Heart left ventricle (tissue), 16 donors: ENCODE data around the gene CNTN5. TPM values are rescaled to one million over a fixed set of nuclear protein-coding genes. Genes with fewer than 3 reads are reported as not detected.
A peak's percentile ranks its signal among the peaks of the same experiment; 100 is the strongest.

Source experiments
- ATAC-seq, 4 donors: fragments of 200-7000 bp; cut with Tn5 transposase; one replicate each; pipeline ENCODE4 v1.9.1; 2020 to 2022; ENCODE audit warnings: moderate library complexity in 4 of 4, mild to moderate bottlenecking in 3 of 4, moderate number of reproducible peaks in 1 of 4
- DNase-seq, 5 donors: peaks; one replicate each; pipeline ENCODE4 v3.0.0-alpha.2; 2020
- H3K27ac ChIP-seq, 12 donors: fragments of 200-600 bp; sonication (generic) in 4 of 12; one replicate each; pipeline versions ENCODE4 v1.5.0 to v1.8.0; 2016 to 2022; ENCODE audit warnings: mild to moderate bottlenecking in 2 of 12
- H3K27me3 ChIP-seq, 9 donors: fragments of 200-600 bp; sonication (generic) in 2 of 9; one replicate each; pipeline versions ENCODE4 v1.5.1 to v1.8.0; 2016 to 2022; ENCODE audit warnings: mild to moderate bottlenecking in 3 of 9
- H3K36me3 ChIP-seq, 9 donors: fragments of 200-600 bp; sonication (generic) in 2 of 9; one replicate each; pipeline versions ENCODE4 v1.5.0 to v1.8.0; 2018 to 2022; ENCODE audit warnings: mild to moderate bottlenecking in 2 of 9
- H3K4me1 ChIP-seq, 12 donors: fragments of 200-600 bp; sonication (generic) in 4 of 12; one replicate each; pipeline versions ENCODE4 v1.5.0 to v1.8.0; 2016 to 2022; ENCODE audit warnings: mild to moderate bottlenecking in 3 of 12
- H3K4me3 ChIP-seq, 12 donors: fragments of 200-600 bp; sonication (generic) in 4 of 12; one replicate each; pipeline versions ENCODE4 v1.5.0 to v1.8.0; 2017 to 2022; ENCODE audit warnings: mild to moderate bottlenecking in 9 of 12, moderate library complexity in 4 of 12
- H3K9me3 ChIP-seq, 12 donors: fragments of 200-600 bp; sonication (generic) in 4 of 12; one replicate each; pipeline versions ENCODE4 v1.5.0 to v1.8.0; 2016 to 2022; ENCODE audit warnings: mild to moderate bottlenecking in 1 of 12
- POLR2A ChIP-seq, 2 donors: fragments of 450-650 bp; IDR thresholded peaks; one replicate each; pipeline ENCODE4 v1.6.1; 2017; ENCODE audit warnings: antibody characterized with exemption in 2 of 2, mild to moderate bottlenecking in 2 of 2, moderate library complexity in 2 of 2
- WGBS, 4 donors: extraction: QIAGEN DNeasy Blood & Tissue Kit in 2 of 4; methylation state at CpG; one replicate each; pipeline versions ENCODE4 v1.1.5 to v1.1.7; 2013 to 2018; 5-methylcytosine and 5-hydroxymethylcytosine counted together
- intact Hi-C, 10 donors: fragments of 100-400 bp; cut with DNase I; formaldehyde crosslinking; loops; one replicate each; pipeline versions ENCODE4 v1.11.1 to v1.14.2; 2022
- polyA plus RNA-seq, 2 donors: library from polyadenylated mRNA; stranded (reverse); fragments of 200-250 nt; gene quantifications; one replicate each; pipeline ENCODE4 v1.2.3, GENCODE V29; 2013
- total RNA-seq, 9 donors: library from RNA; depleted of rRNA in 2 of 9; stranded (reverse); fragments of >200 nt in 2 of 9; fragmentation: NEBNext Ultra II Directional in 3 of 9; extraction: Animal tissue kit (Norgen Biotek cat#: 25700) in 3 of 9; gene quantifications; one replicate each; pipeline versions ENCODE4 v1.1.0 to v1.2.4, GENCODE V29; 2016 to 2023
- TF ChIP-seq, protein P1 (sequence below), 12 donors: fragments of 200-600 bp; sonication (generic) in 4 of 12; IDR thresholded peaks; one replicate each; pipeline versions ENCODE4 v1.5.0 to v1.8.0; 2018 to 2022; ENCODE audit warnings: antibody characterized with exemption in 12 of 12, mild to moderate bottlenecking in 5 of 12
- donor health status: ischemic (EF 13 %, LVEDD 7.1; RV severe dilation, severe dysfunction).
- donor health status: healthy with polysubstance abuse.
- donor health status: DM: no; HTN: yes; CAD: no.
- donor health status: DM: no; HTN: no; CAD: no.
- donor health status: ischemic (EF 25% LVEDD 6.9; RV normal size, moderate dysfunction).
- donor health status: ischemic (EF 25% LVEDD 5.7; RV mildly dilated, moderate dysfunction).
- donor health status: healthy.
- donor health status: DM: yes; HTN: yes; CAD: no.
- donor health status: ischemic (EF 35%, LVEDD 5.7; RV mildly dilated, moderate dysfunction).
- donor health status: nonischemic (EF 11% LVEDD 7.7; RV severe dilation, severe dysfunction).
- donor health status: DM: yes; HTN: yes; CAD: no.
- donor health status: PGD.
- donor health status: ischemic (EF 29% LVEDD 5.4; RV normal size, mild dysfunction).
- donor health status: nonischemic (EF 23%, LVEDD 6.1; RV moderate dilation, normal function).

The CNTN5 gene
- total and polyA plus RNA-seq, 11 donors: 0.11 to 0.16 TPM; not detected in 9

GRCh38 chr11:100397401-100397800 lies 1376.7 kb downstream of the CNTN5 start:
- ATAC-seq (no peak), DNase-seq (no peak)
- Histone ChIP-seq H3K4me1 (no peaks in the 10 kb centered on the region), H3K9me3 (peaks cover 0 to 10% (median 0%) of the 10 kb centered on the region in 12 donors), H3K4me3 (no peak overlapping the region), H3K36me3 (no peaks in the 10 kb centered on the region), H3K27ac (no peak overlapping the region), H3K27me3 (no peaks in the 10 kb centered on the region)
- TF ChIP-seq, protein P1, sequence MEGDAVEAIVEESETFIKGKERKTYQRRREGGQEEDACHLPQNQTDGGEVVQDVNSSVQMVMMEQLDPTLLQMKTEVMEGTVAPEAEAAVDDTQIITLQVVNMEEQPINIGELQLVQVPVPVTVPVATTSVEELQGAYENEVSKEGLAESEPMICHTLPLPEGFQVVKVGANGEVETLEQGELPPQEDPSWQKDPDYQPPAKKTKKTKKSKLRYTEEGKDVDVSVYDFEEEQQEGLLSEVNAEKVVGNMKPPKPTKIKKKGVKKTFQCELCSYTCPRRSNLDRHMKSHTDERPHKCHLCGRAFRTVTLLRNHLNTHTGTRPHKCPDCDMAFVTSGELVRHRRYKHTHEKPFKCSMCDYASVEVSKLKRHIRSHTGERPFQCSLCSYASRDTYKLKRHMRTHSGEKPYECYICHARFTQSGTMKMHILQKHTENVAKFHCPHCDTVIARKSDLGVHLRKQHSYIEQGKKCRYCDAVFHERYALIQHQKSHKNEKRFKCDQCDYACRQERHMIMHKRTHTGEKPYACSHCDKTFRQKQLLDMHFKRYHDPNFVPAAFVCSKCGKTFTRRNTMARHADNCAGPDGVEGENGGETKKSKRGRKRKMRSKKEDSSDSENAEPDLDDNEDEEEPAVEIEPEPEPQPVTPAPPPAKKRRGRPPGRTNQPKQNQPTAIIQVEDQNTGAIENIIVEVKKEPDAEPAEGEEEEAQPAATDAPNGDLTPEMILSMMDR (IDR thresholded peaks at IDR 0.05): no peak
- TF ChIP-seq POLR2A (IDR thresholded peaks at IDR 0.05): no peak
- 90 to 93% (median 92%) methylated on average over 3 of the region's 3 CpGs for WGBS, 4 donors
- intact Hi-C loops: no loop called here

DNA sequence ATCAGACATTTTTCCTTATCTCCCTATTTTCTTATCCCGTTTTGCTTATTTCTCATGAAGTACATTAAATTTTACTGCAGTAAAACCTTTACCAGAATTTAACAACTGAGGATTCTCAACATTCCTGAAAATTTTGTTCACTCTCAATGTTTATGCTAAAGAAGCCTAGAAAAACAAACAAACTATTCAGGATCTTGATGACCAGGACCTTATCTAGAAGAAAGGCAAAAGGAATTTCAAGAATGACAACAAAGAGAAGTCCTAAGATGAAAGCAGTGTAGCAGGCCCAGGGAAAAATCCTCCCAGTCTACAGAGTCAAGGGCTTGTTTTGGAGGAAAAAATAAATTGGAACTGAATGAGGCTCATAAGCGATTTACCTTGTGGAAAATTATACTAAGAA lies 1383.1 kb downstream of the CNTN5 start:
- DNase-seq: no peak
- no peaks in the 10 kb centered on the region for H3K36me3 ChIP-seq
- no peak for ATAC-seq
- intact Hi-C loops: no loop called here
- no peaks in the 10 kb centered on the region for H3K4me1 ChIP-seq
- WGBS, 4 donors: 31 to 43% (median 36%) methylated on average over 2 of the region's 2 CpGs
- no peak overlapping the region for H3K4me3 ChIP-seq
- no peak overlapping the region for H3K27ac ChIP-seq
- TF ChIP-seq, protein P1 (IDR thresholded peaks at IDR 0.05): no peak
- TF ChIP-seq POLR2A (IDR thresholded peaks at IDR 0.05): no peak
- no peaks in the 10 kb centered on the region for H3K27me3 ChIP-seq
- H3K9me3 ChIP-seq: peaks cover 0 to 23% (median 0%) of the 10 kb centered on the region in 12 donors

DNA sequence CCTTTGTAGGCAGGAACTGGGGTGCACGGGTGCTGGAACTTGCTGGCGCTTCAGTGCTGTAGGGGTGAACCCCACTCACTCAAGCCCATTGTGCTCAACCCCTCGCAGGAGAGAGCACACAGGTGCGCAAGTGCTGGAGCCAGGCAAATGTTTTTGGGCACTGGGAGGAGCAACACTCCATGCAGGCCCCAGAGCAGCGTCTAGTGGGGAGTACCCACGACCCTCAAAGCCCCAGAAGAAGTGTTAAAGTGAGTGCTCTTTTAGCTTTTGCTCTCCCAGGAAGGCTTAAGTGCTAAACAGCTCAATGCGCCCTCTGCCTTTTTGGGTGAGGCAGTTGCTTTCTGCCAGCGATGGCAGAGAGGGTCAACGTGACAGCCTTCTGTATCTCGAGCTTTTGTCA lies 1384.2 kb downstream of the CNTN5 start:
- TF ChIP-seq POLR2A (IDR thresholded peaks at IDR 0.05): no peak
- TF ChIP-seq, protein P1 (IDR thresholded peaks at IDR 0.05): no peak
- no peaks in the 10 kb centered on the region for H3K4me1 ChIP-seq
- ATAC-seq: no peak
- no peak overlapping the region for H3K27ac ChIP-seq
- H3K36me3 ChIP-seq: no peaks in the 10 kb centered on the region
- H3K9me3 ChIP-seq: peaks cover 0 to 23% (median 0%) of the 10 kb centered on the region in 12 donors
- intact Hi-C loops: no loop called here
- H3K27me3 ChIP-seq: no peaks in the 10 kb centered on the region
- WGBS, 4 donors: 77 to 89% (median 82%) methylated on average over 10 of the region's 10 CpGs
- DNase-seq: peak in 1 of 5 donors; percentile 31
- no peak overlapping the region for H3K4me3 ChIP-seq
